ENCODE measurements around the gene CPNE7.
"Not testable (repeated sequence)": the region's sequence is repeated elsewhere in the genome, so short reads cannot be mapped to it uniquely, and the experiment has no call there.

CPNE7 gene

DNA sequence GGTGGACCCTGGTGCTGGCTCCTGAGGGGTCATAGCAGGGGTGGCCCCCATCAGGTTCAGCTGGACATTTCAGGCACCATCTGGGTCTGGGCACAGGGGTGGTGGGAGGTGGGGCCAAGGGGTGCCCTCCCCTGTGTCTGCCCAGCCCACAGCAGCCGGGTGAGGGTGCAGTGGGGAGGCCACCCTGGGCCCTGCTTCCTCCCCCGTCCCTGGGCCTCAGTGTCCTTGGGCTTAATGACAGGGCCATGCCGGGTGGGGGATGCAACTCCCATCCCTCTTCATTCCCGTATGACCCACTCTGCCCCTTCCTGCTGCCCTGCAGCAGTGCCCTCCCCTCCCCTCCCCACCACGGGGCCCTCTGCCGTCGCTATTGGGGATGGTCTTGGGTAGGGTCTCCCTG lies 10.7 kb downstream of the CPNE7 start:
- no peak for FAIRE-seq

DNA sequence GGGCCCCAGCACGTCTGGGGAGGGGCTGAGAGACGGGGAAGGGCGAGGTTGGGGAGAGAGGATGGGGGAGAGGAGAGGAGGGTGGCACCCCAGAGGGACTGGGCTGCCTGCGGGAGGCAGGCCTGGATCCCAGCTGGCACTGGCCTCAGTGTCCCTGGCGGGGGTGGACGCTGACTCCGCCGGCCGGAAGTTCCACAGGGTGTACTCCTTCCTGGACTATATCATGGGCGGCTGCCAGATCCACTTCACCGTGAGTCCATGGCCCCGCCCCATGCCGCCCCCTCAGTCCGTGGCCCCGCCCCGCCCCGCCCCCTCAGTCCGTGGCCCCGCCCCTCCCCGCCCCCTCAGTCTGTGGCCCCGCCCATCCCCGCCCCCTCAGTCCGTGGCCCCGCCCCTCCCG lies 11.3 kb downstream of the CPNE7 start:
- FAIRE-seq: no peak

DNA sequence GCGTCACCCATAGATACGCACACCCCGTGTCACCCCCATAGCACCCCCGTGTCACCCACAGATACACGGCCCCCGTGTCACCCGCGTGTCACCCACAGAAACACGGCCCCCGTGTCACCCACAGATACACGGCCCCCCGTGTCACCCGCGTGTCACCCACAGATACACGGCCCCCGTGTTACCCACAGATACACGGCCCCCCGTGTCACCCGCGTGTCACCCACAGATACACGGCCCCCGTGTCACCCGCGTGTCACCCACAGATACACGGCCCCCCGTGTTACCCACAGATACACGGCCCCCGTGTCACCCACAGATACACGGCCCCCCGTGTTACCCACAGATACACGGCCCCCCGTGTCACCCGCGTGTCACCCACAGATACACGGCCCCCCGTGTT lies 12.1 kb downstream of the CPNE7 start:
- not testable (repeated sequence) for FAIRE-seq

- no peak for FAIRE-seq
Measured at GRCh38 chr16:89588413-89589109, 13.0 kb downstream of the CPNE7 start.

DNA sequence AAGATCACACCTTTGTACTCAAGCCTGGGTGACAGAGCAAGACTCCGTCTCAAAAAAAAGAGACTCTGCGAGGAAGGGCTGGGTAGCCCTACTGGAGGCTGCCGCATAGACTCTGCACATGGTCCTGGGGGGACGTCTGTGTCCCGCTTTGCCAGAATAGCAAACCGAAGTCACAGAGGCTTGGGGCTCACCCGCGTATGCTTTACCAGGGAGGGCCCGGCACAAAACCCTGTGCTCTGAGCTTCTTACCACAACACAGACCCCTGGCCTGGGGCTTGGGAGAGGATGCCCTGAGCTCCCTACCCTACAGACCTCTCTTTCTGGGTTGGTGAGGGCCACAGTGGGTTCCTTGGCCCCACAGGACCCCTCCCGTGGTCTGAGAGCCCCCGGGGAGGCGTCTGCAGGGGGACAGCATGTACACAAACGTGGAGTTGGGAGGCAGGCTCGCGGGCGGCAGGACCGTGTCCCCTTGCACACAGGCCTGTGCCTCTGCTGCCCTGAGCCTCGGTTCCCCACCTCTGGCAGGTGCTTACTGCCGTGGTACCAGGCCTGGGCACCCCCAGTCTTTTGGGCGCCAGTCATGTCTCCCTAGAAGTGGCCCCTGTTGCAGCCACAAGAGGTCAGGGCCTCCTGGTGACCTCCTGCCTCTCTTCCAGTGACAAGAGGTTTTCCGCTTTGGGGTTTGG lies 13.8 kb downstream of the CPNE7 start:
- FAIRE-seq: no peak

GRCh38 chr16:89593841-89594240 lies 18.3 kb downstream of the CPNE7 start:
- FAIRE-seq: no peak

- FAIRE-seq: no peak
Measured at GRCh38 chr16:89595330-89596060, 19.9 kb downstream of the CPNE7 start.

GRCh38 chr16:89596061-89596689 lies 20.6 kb downstream of the CPNE7 start:
- FAIRE-seq: no peak

DNA sequence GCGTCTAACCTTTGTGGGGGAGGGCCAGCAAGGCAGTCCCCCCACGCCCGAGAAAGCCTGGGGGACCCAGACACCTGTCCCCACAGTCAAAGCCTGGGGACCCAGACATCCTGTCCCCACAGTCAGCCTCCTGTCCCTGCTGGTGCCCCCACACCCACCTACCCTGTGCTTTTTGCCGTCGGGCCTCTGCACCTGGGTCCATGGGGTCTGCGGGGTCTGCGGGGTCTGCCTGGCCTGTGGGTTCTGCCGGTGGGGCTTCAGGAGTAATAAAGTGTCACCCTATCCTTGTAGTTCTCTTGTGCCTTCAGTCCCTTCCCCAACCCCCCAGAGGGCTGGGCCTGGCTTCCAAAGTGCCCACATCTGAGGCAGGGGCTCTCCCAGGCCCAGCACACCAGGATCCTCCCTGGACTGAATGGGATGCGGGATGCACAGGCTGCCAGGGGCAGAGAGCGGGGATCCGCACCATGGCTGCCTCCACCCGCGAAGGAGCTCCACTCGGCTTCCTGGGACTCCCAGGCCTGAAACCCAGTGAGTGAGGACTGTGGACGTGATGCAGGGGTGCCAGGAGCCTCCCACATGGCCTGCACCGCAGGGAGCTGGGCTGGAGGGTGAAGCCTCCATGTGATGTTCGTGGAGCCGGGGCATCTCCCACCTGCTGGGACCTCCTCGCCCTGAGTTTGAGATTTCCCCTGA lies 21.5 kb downstream of the CPNE7 start:
- no peak for FAIRE-seq

DNA sequence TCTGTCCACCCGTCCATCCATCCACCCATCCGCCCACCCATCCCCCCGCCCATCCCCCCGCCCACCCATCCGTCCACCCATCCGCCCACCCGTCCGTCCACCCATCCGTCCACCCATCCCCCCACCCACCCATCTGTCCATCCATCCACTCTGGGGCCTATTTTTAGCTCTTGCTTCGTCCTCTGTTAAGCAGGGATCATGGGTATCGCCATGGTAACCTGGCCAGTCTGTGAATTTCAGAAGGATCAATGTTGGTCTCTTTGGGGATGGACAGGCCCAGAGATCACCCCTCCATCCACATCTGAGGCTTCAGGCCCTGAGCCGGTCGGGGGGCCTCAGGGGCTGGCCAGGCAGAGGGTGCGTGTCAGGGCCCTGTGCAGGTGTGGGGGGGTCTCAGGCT lies 22.6 kb downstream of the CPNE7 start:
- FAIRE-seq: no peak

DNA sequence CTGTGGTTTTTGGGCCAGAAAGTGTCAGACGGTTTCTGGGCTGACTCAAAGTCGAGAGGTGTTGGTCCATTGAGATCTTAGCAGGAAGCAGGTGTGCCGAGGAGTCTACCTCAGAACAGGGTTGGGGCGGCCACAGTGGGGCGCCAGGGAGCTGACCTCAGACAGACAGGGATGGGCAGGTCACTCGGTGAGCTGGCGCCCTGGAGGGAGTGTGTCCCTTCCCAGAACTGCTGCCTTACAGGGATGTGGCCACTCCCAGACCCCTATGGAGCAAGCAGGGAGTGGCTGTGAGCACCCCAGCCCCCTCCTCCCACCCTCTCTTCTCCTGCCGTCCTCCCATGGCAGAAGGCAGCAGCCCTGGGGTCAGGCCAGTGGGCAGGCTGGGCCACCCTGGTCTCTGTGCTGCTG lies 23.9 kb downstream of the CPNE7 start:
- no peak for FAIRE-seq

DNA sequence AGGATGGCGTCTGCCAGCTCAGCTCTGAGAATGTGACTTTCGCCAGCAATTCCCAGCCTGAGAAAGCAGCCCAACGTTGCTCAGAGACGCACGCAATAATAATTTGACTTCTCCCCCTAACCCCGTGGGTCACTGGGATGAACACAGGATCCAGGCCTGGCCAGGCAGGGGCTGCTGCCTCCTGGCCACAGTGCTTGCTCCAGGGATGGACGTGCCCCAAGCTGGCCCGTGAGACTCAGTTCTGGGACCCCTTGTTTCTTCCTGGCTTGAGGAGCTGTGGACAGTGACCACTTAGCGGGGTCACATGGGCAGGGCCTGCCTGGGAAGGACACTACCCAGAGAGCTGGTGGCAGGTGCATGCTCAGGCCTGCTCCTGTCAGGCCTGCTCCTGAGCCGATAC lies 24.3 kb downstream of the CPNE7 start:
- no peak for FAIRE-seq

GRCh38 chr16:89600427-89600826 lies 24.9 kb downstream of the CPNE7 start:
- no peak for FAIRE-seq

DNA sequence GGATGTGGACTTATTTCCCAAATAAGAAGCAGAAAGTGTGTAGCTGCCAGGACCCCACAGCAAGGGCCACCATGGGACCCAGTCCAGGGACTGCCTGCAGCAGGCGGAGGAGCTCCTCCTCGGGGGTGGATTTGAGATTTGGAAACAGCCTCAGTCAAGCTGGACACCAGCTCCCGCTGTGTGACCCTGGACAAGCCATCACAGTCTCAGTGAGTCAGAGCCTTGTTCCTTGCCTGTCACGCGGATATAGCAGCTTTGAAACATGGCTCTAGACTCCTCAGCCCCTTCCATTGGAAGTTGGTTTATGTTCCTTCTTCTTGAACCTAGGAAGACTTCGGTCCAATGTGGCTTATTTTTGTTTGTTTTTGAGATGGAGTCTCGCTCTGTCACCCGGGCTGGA lies 25.4 kb downstream of the CPNE7 start:
- FAIRE-seq: no peak

- FAIRE-seq: no peak
Measured at GRCh38 chr16:89601906-89602272, 26.3 kb downstream of the CPNE7 start.

DNA sequence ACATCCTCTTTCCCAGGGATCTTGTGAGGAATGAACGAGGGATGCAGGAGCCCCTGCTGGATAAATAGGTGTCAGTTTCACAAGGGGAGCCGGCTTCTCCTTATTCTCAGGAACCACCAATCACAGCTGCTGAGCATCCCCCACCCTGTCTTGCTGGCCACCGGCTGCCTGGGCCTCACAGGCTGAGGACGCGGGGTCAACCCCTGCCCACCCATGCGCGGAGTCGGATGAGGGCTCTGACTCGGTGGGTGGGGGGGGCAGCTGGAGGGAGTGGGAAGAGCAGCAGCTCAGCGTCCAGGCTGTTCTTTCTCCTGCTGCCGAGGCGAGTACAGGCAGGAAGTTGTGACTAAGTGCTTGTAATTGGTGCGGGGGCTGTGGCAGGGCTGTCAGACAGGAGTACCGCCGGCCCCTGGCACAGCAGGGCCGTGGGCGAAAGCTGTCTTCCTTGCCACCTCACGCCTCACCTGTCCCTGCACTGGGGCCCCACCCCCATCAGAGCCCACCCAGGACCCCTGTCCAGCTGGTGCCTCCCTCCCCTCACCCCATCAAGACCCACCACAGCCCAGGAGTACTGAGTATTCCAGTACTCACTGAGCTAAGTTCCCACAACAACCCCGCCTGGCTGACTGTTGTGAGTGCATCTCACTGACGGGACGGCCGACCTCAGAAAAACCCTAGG lies 26.9 kb downstream of the CPNE7 start:
- FAIRE-seq: no peak

DNA sequence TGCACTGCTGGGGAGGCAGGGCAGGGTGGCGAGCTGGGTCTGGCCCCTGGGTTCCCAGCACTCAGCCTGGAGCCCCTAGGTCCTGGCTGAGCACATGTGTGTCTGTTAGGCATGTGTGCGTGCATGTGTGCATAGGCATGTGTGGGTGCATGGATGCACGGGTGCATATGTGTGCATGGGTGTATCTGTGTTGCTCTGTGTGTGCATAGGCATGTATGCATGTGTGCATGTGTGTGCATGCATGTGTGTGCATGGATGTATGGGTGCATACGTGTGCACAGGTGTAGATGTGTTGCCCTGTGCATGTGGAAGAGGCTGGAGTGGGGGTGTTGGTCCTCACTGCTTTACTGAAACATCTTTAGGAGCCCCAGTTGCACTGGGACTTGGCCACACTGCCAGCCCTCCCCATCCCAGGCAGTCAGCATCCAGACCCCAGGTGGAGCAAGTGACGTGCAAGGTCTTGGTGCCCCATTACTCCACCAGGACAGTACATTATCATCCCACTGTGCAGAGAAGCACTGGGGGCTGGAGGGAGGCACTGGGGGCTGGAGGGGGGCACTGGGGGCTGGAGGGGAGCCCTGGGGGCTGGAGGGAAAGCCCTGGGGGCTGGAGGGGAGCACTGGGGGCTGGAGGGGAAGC lies 27.5 kb downstream of the CPNE7 start:
- FAIRE-seq: no peak

DNA sequence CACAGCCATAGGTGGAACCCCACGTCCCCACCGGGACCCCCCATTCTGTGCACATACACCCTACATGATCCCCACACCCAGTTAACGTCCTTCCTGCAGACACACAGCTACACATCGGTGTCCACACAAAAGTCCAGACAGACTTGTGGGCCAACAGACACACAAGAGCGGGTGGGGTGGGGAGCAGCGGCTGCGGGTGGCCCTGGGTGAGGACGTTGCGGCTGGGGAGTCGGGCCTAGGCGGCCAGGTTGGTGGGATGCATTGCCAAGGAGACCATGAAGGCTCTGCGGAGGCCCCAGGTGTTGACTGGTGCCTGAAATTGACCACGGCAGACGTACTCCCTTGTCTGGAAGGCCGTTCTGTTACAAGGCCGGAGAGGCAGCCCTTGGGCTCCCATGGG lies 29.2 kb downstream of the CPNE7 start:
- FAIRE-seq: no peak

- no peak for FAIRE-seq
Measured at GRCh38 chr16:89605186-89605970, 29.8 kb downstream of the CPNE7 start.

DNA sequence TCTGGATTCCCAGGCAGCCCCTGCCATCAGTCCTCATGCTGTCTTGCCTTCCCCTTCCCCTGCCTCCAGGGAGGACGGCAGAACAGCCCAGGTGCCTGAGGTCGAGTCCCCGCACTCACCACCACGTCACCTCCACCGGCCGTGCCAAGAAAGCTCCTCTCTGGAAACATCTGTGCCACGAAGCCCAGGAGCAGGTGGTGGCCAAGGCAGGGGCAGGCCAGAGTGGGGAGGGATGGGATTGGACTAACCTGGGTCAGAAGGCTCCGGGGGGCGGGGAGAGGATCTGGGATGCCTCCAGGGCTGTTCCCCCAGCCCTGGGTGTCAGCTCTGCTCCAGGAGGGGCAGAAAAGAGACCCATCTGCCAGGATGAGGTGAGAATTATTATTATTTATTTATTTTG lies 30.4 kb downstream of the CPNE7 start:
- no peak for FAIRE-seq

- no peak for FAIRE-seq
Measured at GRCh38 chr16:89607453-89607852, 31.9 kb downstream of the CPNE7 start.

Measured in islet of Langerhans (tissue), 1 donor.